GM18505 (cell line): ENCODE measurements around the gene RBFOX2.
"Not testable (repeated sequence)": the region's sequence is repeated elsewhere in the genome, so short reads cannot be mapped to it uniquely, and the experiment has no call there.

Experiments used
- ATAC-seq: cut with Tn5 transposase; IDR thresholded peaks from one replicate; pipeline ENCODE4 v1.9.1; 2021; ENCODE audit not compliant: unreplicated experiment
- POLR2A ChIP-seq: IDR thresholded peaks from 4 replicates; pipeline ENCODE4 v1.6.1; 2011; ENCODE audit warnings: borderline replicate concordance; ENCODE audit not compliant: insufficient read depth, insufficient read length; ENCODE audit errors: extremely low read depth

Gene RBFOX2

DNA sequence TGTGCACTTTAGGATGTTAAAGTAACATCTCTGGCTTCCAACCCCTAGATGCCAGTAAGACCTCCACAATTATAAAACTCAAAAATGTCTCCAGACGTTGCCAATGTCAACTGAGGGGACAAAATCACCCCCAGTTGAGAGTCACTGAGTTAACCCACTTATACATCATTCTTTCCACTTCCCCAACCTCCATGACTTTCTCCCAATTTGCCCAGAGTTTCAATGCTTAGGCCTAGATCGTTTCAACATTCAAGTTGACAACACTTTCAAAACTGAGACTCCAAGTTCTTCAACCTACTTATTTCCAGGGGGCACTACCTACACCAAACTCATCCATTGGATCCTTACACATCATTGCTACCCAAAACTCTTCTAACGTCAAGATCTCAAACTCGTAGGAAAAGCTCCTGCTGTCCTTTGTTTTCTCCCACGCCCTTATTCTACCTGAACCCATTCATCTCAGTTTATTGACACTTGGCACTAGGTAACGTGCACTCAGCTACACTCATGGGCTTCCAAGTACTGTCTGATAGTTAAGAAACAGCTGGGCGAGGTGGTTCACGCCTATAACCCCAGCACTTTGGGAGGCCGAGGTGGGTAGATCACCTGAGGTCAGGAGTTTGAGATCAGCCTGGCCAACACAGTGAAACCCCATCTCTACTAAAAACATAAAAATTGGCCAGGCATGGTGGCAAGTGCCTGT, 24.5 kb downstream of the RBFOX2 start:
- no peak for ATAC-seq
- TF ChIP-seq POLR2A, result no peak

DNA sequence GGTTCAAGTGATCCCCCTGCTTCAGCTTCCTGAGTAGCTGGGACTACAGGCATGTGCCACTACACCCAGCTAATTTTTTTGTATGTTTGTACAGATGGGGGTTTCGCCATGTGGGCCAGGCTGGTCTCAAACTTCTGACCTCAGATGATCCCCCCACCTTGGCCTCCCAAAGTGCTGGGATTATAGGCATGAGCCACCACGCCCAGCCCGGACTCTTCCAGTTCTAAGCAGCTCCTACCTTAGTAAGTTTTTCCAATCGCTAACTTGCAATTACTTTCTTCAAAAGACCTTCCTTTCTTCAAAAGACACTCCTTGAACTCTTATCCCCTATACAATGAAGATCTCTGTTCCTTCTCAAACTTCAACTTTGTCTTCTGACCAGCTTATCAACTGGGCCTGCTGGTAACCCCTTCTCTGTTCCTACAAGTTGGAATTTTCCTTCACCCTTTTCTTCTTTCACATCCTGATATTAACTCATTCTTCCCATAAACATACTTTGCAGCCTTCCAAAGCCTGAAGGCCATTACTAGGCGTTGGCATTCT, 25.8 kb downstream of the RBFOX2 start:
- no peak for ATAC-seq
- no peak for TF ChIP-seq POLR2A

DNA sequence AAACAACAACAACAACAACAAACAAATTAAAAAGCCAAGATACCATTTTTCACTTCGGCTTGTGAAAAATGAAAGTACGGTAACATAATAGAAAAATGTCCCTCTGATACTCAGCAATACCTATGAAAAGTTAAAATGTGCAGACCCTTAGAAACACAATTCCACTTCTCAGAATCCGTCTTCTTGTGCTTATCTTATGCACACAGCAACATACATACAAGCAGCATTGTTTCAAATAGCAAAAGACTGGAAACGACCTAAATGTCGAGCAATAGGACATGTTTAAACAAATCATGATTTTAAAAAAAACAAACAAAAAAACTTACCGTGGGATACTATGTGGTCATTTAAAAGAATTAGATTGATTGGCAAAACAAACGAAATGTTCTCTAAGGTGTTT, 26.5 kb downstream of the RBFOX2 start:
- TF ChIP-seq POLR2A, result no peak
- ATAC-seq, result no peak

- ATAC-seq, result no peak
These were observed 29.9 kb downstream of the RBFOX2 start for GRCh38 chr22:35998748-35999147.

GRCh38 chr22:35997438-35997837, 31.2 kb downstream of the RBFOX2 start:
- no peak for ATAC-seq
- TF ChIP-seq POLR2A, result no peak

More at GRCh38 chr22:35998748-35999147, 29.9 kb downstream of the RBFOX2 start:
- TF ChIP-seq POLR2A, result no peak

DNA sequence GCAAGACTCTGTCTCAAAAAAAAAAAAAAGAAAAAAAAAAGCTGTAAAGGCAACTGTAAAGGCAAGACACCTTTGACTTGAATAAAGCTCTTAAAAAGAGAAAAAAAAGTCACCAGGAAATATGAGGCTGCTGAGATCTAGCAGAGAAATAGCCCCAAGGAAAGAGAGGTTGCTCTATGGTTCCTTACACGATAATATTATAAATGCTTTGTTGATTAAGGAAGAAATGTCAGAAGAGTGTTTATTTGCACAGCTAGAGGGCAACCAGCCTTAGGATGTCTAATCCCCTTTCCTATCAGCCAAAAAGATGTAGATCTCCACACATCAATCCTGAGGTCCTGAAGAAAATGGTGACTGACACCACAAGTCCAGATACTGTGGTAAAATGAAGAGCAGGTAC, 32.0 kb downstream of the RBFOX2 start:
- ATAC-seq, result no peak
- TF ChIP-seq POLR2A, result no peak

DNA sequence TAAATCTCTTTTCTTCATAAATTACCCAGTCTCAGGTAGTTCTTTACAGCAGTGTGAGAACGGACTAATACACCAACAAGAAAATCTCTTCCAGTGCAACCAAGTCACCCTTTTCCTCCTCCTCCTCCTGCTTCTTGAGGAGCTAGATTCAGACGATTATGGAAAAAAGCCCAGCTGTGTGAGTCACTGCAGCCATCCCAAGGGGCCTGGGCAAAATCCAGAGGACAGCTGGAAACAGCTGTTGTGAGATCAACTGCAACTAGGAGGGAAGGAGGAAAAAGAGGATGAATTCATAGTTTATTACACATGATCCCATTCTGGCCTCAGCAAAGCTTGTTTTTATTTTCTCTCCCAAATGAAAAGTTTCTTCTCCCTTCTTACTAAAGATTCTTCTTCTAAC, 32.9 kb downstream of the RBFOX2 start:
- no peak for ATAC-seq
- no peak for TF ChIP-seq POLR2A

DNA sequence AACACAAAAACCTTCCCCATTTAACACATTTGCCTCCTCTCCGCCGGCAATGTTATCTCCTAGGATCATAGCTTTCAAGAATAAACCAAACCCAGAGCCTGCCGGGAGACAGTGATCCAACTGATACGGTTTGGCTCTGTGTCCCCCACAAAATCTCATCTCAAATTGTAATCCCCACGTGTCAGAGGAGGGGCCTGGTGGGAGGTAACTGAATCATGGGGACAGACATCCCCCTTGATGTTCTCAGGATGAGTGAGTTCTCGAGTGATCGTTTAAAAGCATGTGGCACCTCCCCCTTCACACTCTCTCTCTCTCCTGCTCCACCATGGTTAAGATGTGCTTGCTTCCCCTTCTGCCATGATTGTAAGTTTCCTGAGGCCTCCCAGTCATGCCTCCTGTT, 33.3 kb downstream of the RBFOX2 start:
- ATAC-seq, result no peak
- TF ChIP-seq POLR2A, result no peak

DNA sequence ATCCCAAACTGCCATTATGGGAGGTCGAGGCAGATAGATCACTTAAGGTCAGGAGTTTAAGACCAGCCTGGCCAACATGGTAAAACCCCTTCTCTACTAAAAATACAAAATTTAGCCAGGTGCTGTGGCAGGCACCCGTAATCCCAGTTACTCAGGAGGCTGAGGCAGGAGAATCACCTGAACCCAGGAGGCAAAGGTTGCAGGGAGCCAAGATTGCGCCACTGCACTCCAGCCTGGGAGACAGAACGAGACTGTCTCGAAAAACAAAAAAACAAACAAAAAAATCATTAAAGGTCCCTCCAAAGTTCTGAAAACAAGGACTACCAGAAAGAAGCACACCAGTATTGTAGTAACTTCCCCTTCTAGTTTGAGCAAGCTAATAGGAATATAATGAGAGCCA, 34.9 kb downstream of the RBFOX2 start:
- not testable (repeated sequence) for ATAC-seq

- no peak for TF ChIP-seq POLR2A
- no peak for ATAC-seq
These were observed 35.4 kb downstream of the RBFOX2 start for GRCh38 chr22:35993048-35993714.

DNA sequence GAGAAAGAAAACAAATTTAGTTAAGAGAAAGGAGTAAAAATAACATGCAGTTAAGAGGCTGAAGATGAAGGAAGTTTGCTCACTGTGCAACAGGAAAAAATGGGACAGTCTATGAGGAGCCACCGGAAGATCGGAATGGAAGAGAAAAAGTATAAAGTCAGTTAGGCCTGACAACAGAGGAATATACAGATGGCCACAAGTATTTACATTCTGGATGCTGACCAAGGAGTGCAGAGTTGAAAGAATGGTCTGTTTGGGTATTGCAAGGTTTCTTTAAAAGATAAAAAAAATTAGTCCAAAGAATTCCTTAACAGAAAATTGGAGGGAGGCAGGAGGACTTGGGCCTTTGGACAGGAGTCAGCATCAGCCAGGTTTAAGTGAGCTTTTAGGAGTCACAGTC, 37.5 kb downstream of the RBFOX2 start:
- ATAC-seq, result no peak
- TF ChIP-seq POLR2A, result no peak

DNA sequence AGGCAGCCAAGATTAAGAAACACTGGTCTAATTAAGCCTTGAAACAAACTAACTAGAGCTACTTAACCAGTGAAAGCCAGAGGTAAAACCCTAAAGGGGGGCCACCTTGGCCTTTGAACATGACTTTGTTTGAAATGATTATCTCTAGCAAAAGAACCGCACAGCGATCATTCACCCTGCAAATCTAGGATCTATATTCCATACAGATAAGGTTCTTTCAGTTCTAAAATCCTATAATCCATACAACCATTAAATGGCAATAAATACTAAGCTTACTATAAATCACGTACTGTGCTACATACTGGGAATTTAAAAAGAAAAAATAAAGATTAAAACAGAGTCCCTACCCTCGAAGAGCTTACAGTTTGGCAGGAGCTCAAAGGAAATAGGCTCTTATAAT, 40.6 kb downstream of the RBFOX2 start:
- TF ChIP-seq POLR2A, result no peak
- ATAC-seq, result no peak

DNA sequence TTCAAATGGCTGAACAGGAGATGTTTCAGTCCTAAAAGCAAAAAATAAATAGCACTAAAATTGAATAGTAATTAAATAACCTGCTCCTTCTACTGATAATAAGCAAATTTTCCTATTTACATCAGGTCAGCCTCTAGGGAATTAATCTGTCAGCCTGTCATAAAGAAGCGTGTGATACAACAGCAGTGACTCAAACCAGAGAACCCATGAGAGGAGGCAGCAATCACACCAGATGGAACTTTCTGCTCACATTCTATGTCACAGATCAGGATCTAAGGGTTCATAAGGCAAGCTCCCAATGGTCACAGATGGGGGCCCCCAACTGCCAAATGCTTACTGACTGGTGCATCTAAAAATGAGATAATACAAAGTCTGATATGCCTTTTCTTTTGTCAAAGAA, 41.1 kb downstream of the RBFOX2 start:
- TF ChIP-seq POLR2A, result no peak
- ATAC-seq, result no peak

DNA sequence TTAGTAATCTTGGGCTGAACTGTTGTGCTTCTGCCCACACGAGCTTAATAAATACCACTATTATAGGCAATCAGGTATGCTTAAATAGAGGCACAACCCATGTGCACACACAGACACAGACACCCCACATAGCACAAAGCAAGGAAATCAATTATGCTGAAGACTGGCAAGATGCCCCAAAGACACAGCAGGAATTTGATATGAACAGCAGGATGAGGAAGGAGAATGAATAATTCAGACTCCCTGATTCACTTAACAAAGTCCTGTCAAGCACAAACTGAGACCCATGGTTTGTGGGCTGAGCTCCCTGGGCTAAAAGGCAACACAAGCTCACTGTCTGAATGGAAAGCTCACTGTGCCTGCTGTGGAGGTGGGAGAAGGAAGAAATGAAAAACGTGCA, 42.5 kb downstream of the RBFOX2 start:
- no peak for TF ChIP-seq POLR2A
- no peak for ATAC-seq
